ENCODE data around the gene PHETA2.

GRCh38 chr22:42068291-42068690 lies 5.8 kb upstream of the PHETA2 start:
- no peak for TF ChIP-seq POLR2A (IDR thresholded peaks at IDR 0.05)
- no peak for TF ChIP-seq CTCF (IDR thresholded peaks at IDR 0.05)
